ENCODE measurements around the gene DNHD1.

DNHD1 gene

GRCh38 chr11:6611963-6612212 is 114.8 kb downstream of the DNHD1 start:
- H3K27ac ChIP-seq: peak overlapping the region; percentile 91; the same call in 1 of the 2 replicates

GRCh38 chr11:6612213-6613041 is 115.3 kb downstream of the DNHD1 start, which contains the start of gene TAF10:
Gene TAF10, minus strand, starts transcription at chr11:6612216. Its CDS starts 27 bp downstream, at chr11:6612189.
- peaks cover 33% of the 10 kb centered on the region for H3K4me1 ChIP-seq (ENCODE audit: low read depth, poor library complexity, severe bottlenecking)
- H3K4me2 ChIP-seq: peak within 1 kb of the TSS; percentile 100
- H3K36me3 ChIP-seq (ENCODE audit: insufficient read depth): no peaks in the 10 kb centered on the region
- no peaks in the 10 kb centered on the region for H4K20me1 ChIP-seq (ENCODE audit: insufficient read depth)
- peak within 1 kb of the TSS; percentile 91 for H3K27ac ChIP-seq
- H3K27me3 ChIP-seq (ENCODE audit: insufficient read depth, low read depth): no peaks in the 10 kb centered on the region
- TF ChIP-seq CTCF (conservative IDR thresholded peaks at IDR 0.05; ENCODE audit: low read depth, low read length): peak; percentile 80
- H3K79me2 ChIP-seq (ENCODE audit: insufficient read depth, low read depth): peaks cover 9% of the 10 kb centered on the region; the same call in 1 of the 2 replicates
- H3K9ac ChIP-seq: peak within 1 kb of the TSS; percentile 82
- H3K4me3 ChIP-seq (IDR thresholded peaks at IDR 0.05; ENCODE audit: insufficient read depth, low read depth, low read length): no peak within 1 kb of the TSS
- peak within 1 kb of the TSS; percentile 60 for H2AFZ ChIP-seq (ENCODE audit: low read depth)

More at GRCh38 chr11:6611963-6612212, 114.8 kb downstream of the DNHD1 start:
- Histone ChIP-seq H3K4me1 (ENCODE audit: low read depth, poor library complexity, severe bottlenecking) (peaks cover 39% of the 10 kb centered on the region), H3K4me3 (IDR thresholded peaks at IDR 0.05; ENCODE audit: insufficient read depth, low read depth, low read length) (no peak overlapping the region), H3K4me2 (peak overlapping the region; percentile 100; the same call in 1 of the 2 replicates), H3K79me2 (ENCODE audit: insufficient read depth, low read depth) (peaks cover 9% of the 10 kb centered on the region; the same call in 1 of the 2 replicates), H3K27me3 (ENCODE audit: insufficient read depth, low read depth) (no peaks in the 10 kb centered on the region), H4K20me1 (ENCODE audit: insufficient read depth) (no peaks in the 10 kb centered on the region), H3K9ac (peak overlapping the region; percentile 82), H2AFZ (ENCODE audit: low read depth) (0 out of 2 replicates have a peak overlapping the region, but pooled peaks have one; percentile 16), H3K36me3 (ENCODE audit: insufficient read depth) (no peaks in the 10 kb centered on the region)
- TF ChIP-seq CTCF (conservative IDR thresholded peaks at IDR 0.05; ENCODE audit: low read depth, low read length): no peak

GRCh38 chr11:6613496-6613895 is 116.4 kb downstream of the DNHD1 start:
- Histone ChIP-seq H3K4me2 (peak overlapping the region; percentile 52; the same call in 1 of the 2 replicates), H3K36me3 (ENCODE audit: insufficient read depth) (no peaks in the 10 kb centered on the region), H3K27ac (peak overlapping the region; percentile 91; the same call in 1 of the 2 replicates)

GRCh38 chr11:6614446-6614845 is 117.4 kb downstream of the DNHD1 start:
- H3K36me3 ChIP-seq (ENCODE audit: insufficient read depth): no peaks in the 10 kb centered on the region
- no peaks in the 10 kb centered on the region for H3K27me3 ChIP-seq (ENCODE audit: insufficient read depth, low read depth)
- TF ChIP-seq CTCF (conservative IDR thresholded peaks at IDR 0.05; ENCODE audit: low read depth, low read length): no peak
- H3K9ac ChIP-seq: no peak overlapping the region
- no peak overlapping the region for H3K4me2 ChIP-seq
- peaks cover 24% of the 10 kb centered on the region for H3K4me1 ChIP-seq (ENCODE audit: low read depth, poor library complexity, severe bottlenecking)
- H3K79me2 ChIP-seq (ENCODE audit: insufficient read depth, low read depth): peaks cover 9% of the 10 kb centered on the region; the same call in 1 of the 2 replicates
- no peak overlapping the region for H2AFZ ChIP-seq (ENCODE audit: low read depth)
- H3K4me3 ChIP-seq (IDR thresholded peaks at IDR 0.05; ENCODE audit: insufficient read depth, low read depth, low read length): no peak overlapping the region
- no peak overlapping the region for H3K27ac ChIP-seq
- H4K20me1 ChIP-seq (ENCODE audit: insufficient read depth): no peaks in the 10 kb centered on the region

More at GRCh38 chr11:6613496-6613895, 116.4 kb downstream of the DNHD1 start:
- Histone ChIP-seq H4K20me1 (ENCODE audit: insufficient read depth) (no peaks in the 10 kb centered on the region), H3K9ac (peak overlapping the region; percentile 82; the same call in 1 of the 2 replicates), H3K4me1 (ENCODE audit: low read depth, poor library complexity, severe bottlenecking) (peaks cover 25% of the 10 kb centered on the region), H3K4me3 (IDR thresholded peaks at IDR 0.05; ENCODE audit: insufficient read depth, low read depth, low read length) (no peak overlapping the region), H3K27me3 (ENCODE audit: insufficient read depth, low read depth) (no peaks in the 10 kb centered on the region), H2AFZ (ENCODE audit: low read depth) (no peak overlapping the region), H3K79me2 (ENCODE audit: insufficient read depth, low read depth) (peaks cover 9% of the 10 kb centered on the region; the same call in 1 of the 2 replicates)
- no peak for TF ChIP-seq CTCF (conservative IDR thresholded peaks at IDR 0.05; ENCODE audit: low read depth, low read length)
